Stimulated activated CD4-positive, alpha-beta T cell treated with anti-CD3 and anti-CD28 coated beads, Interleukin-4, amount 100 ng/mL, for 24 hours (primary cell): ENCODE data around the gene CNKSR2.
A peak's percentile ranks its signal among the peaks of the same experiment; 100 is the strongest.

Source experiments
- DNase-seq: peaks from one replicate; pipeline ENCODE4 v3.0.0-alpha.2; 2020

CNKSR2 gene

GRCh38 chrX:21620234-21620633 is 246.0 kb downstream of the CNKSR2 start:
- no peak for DNase-seq

GRCh38 chrX:21623778-21624501 is 249.7 kb downstream of the CNKSR2 start:
- no peak for DNase-seq

GRCh38 chrX:21632027-21632426 is 257.8 kb downstream of the CNKSR2 start:
- no peak for DNase-seq

GRCh38 chrX:21638311-21638710 is 264.1 kb downstream of the CNKSR2 start:
- no peak for DNase-seq

- no peak for DNase-seq
These were observed 265.6 kb downstream of the CNKSR2 start for GRCh38 chrX:21639775-21640174.

GRCh38 chrX:21645431-21645830 is 271.2 kb downstream of the CNKSR2 start:
- DNase-seq, result no peak

- no peak for DNase-seq
These were observed 271.7 kb downstream of the CNKSR2 start for GRCh38 chrX:21645886-21646285.

GRCh38 chrX:21655901-21656586 is 281.8 kb downstream of the CNKSR2 start:
- no peak for DNase-seq

GRCh38 chrX:21656587-21657317 is 282.5 kb downstream of the CNKSR2 start:
- DNase-seq, result no peak

- DNase-seq, result no peak
These were observed 283.3 kb downstream of the CNKSR2 start for GRCh38 chrX:21657318-21658151.

- DNase-seq, result peak; percentile 4
These were observed 284.0 kb downstream of the CNKSR2 start, which contains the start of gene KLHL34 for GRCh38 chrX:21658152-21658737. KLHL34 (minus strand) TSS chrX:21658330; CDS start chrX:21657788, 542 bp downstream.

- peak; percentile 5 for DNase-seq
These were observed 284.5 kb downstream of the CNKSR2 start for GRCh38 chrX:21658746-21659145.

GRCh38 chrX:21659320-21659719 is 285.1 kb downstream of the CNKSR2 start:
- DNase-seq, result no peak

GRCh38 chrX:21660156-21660555 is 285.9 kb downstream of the CNKSR2 start:
- no peak for DNase-seq

GRCh38 chrX:21661316-21661715 is 287.1 kb downstream of the CNKSR2 start:
- DNase-seq, result no peak

GRCh38 chrX:21662761-21663160 is 288.5 kb downstream of the CNKSR2 start:
- no peak for DNase-seq

GRCh38 chrX:21666252-21666651 is 292.0 kb downstream of the CNKSR2 start:
- no peak for DNase-seq

GRCh38 chrX:21666679-21667078 is 292.5 kb downstream of the CNKSR2 start:
- no peak for DNase-seq

GRCh38 chrX:21674430-21675186 is 300.4 kb downstream of the CNKSR2 start:
- no peak for DNase-seq

GRCh38 chrX:21675931-21676330 is 301.7 kb downstream of the CNKSR2 start:
- DNase-seq, result no peak

GRCh38 chrX:21678048-21678612 is 303.9 kb downstream of the CNKSR2 start:
- DNase-seq, result no peak
